GM12878 (cell line): ENCODE results near the gene MEF2C. TPM values are rescaled to one million over a fixed set of nuclear protein-coding genes. Genes with fewer than 3 reads are reported as not detected.

Source experiments
- ASH2L ChIP-seq: fragments of 300-600, 200-600 bp; sonication (generic); IDR thresholded peaks from 2 replicates; pipeline ENCODE4 v1.6.1; 2017; ENCODE audit warnings: low read depth, mild to moderate bottlenecking, borderline replicate concordance
- ATF2 ChIP-seq: IDR thresholded peaks from 2 replicates; pipeline ENCODE4 v1.6.1; 2012; ENCODE audit warnings: low read length, inconsistent platforms
- BACH1 ChIP-seq: fragments of 450-650 bp; IDR thresholded peaks from 2 replicates; pipeline ENCODE4 v1.6.1; 2017; ENCODE audit warnings: mild to moderate bottlenecking, borderline replicate concordance
- CBX3 ChIP-seq: fragments of 200-600 bp; sonication (generic); IDR thresholded peaks from 2 replicates; pipeline ENCODE4 v1.6.1; 2016; ENCODE audit warnings: low read depth, borderline replicate concordance
- CREB1 ChIP-seq: IDR thresholded peaks from 2 replicates; pipeline ENCODE4 v1.6.1; 2012; ENCODE audit warnings: low read depth, mild to moderate bottlenecking, inconsistent platforms
- ELK1 ChIP-seq: IDR thresholded peaks from 2 replicates; pipeline ENCODE4 v1.6.1; 2012; ENCODE audit warnings: low read depth, low read length, improper control_type of control experiment
- HDAC6 ChIP-seq: fragments of 200-600 bp; sonication (generic); IDR thresholded peaks from one replicate; pipeline ENCODE4 v1.8.0; 2017; ENCODE audit warnings: antibody characterized with exemption; ENCODE audit not compliant: unreplicated experiment
- IKZF2 ChIP-seq, 2 experiments: fragments of 450-650 bp; IDR thresholded peaks; 2 replicates each; pipeline ENCODE4 v1.6.1; 2017; ENCODE audit warnings: mild to moderate bottlenecking in 2 of 2, moderate library complexity in 2 of 2
- IRF5 ChIP-seq: fragments of 450-650 bp; IDR thresholded peaks from 2 replicates; pipeline ENCODE4 v1.6.1; 2017; ENCODE audit warnings: borderline replicate concordance
- MTA2 ChIP-seq: fragments of 450-650 bp; IDR thresholded peaks from 2 replicates; pipeline ENCODE4 v1.6.1; 2016; ENCODE audit warnings: low read depth, mild to moderate bottlenecking, moderate library complexity
- NR2F1 ChIP-seq: fragments of 450-650 bp; conservative IDR thresholded peaks from 2 replicates; pipeline ENCODE4 v1.6.1; 2017; ENCODE audit warnings: mild to moderate bottlenecking
- PAX8 ChIP-seq: fragments of 450-650 bp; IDR thresholded peaks from 2 replicates; pipeline ENCODE4 v1.6.1; 2017; ENCODE audit warnings: mild to moderate bottlenecking, moderate library complexity
- SREBF1 ChIP-seq: IDR thresholded peaks from 2 replicates; pipeline ENCODE4 v1.6.1; 2012; ENCODE audit warnings: mild to moderate bottlenecking, low read length
- TCF12 ChIP-seq: IDR thresholded peaks from 2 replicates; pipeline ENCODE4 v1.6.1; 2011; ENCODE audit warnings: low read depth, mild to moderate bottlenecking, low read length
- polyA plus RNA-seq, 11 experiments: library from polyadenylated mRNA; depleted of rRNA in 4 of 11; unstranded in 6 of 11; stranded (reverse) in 5 of 11; fragments of >200 nt; fragmentation: Nextera tagmentation in 4 of 11; fragmentation: Illumina TruSeq in 1 of 11; extraction: Ambion mirVana in 4 of 11; extraction: Trizol in 1 of 11; gene quantifications; 1 replicate in 1 of 11; 2 replicates in 10 of 11; pipeline versions ENCODE4 v1.2.1 to v1.2.3, GENCODE V29; 2011 to 2016; ENCODE audit warnings: inconsistent platforms in 2 of 11, missing spikeins in 2 of 11, low read depth in 1 of 11
- total RNA-seq, 4 experiments: library from RNA; depleted of rRNA in 3 of 4; stranded (reverse); fragments of >200 nt in 3 of 4; fragmentation: Illumina TruSeq in 1 of 4; extraction: Trizol in 1 of 4; gene quantifications; 2 replicates each; pipeline versions ENCODE4 v1.2.1 to v1.2.3, GENCODE V29; 2013 to 2021
- TF ChIP-seq, protein P1 (sequence below): fragments of 450-650 bp; IDR thresholded peaks from 2 replicates; pipeline ENCODE4 v1.6.1; 2014; ENCODE audit warnings: mild to moderate bottlenecking
- TF ChIP-seq, protein P2 (sequence below): fragments of 150-350 bp; IDR thresholded peaks from 2 replicates; pipeline ENCODE4 v1.6.1; 2016; ENCODE audit warnings: low read depth, low read length
- TF ChIP-seq, protein P3 (sequence below): IDR thresholded peaks from 2 replicates; pipeline ENCODE4 v1.6.1; 2012; ENCODE audit warnings: improper control_type of control experiment, low read depth, low read length; ENCODE audit not compliant: insufficient replicate concordance

MEF2C gene
- total and polyA plus RNA-seq, 10 of the 15 experiments (the other 5 are each of a cell fraction or from before 2014, with no cell fraction given): 104 to 225 (median 180) TPM

DNA sequence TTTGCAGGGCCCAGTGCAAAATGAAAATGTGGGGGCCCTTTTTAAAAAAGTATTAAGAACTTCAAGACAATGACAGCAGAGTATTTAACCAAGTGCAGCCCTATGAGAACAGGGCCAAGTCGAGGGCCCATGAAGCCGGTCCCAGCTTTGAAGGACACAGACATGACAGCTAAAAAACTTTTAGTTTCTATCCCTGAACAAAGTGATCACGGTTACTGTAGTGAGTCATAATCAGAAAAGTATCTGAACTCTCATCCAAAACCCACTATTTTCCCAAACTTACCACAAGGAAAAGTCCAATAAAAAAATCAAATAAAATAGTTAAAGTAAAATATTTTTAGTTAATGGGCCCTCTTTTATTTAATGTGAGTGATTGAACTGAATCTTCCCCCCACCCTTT, 126.0 kb downstream of the MEF2C start (continued):
- TF ChIP-seq, protein P1, sequence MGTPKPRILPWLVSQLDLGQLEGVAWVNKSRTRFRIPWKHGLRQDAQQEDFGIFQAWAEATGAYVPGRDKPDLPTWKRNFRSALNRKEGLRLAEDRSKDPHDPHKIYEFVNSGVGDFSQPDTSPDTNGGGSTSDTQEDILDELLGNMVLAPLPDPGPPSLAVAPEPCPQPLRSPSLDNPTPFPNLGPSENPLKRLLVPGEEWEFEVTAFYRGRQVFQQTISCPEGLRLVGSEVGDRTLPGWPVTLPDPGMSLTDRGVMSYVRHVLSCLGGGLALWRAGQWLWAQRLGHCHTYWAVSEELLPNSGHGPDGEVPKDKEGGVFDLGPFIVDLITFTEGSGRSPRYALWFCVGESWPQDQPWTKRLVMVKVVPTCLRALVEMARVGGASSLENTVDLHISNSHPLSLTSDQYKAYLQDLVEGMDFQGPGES: no peak
- TF ChIP-seq, protein P2, sequence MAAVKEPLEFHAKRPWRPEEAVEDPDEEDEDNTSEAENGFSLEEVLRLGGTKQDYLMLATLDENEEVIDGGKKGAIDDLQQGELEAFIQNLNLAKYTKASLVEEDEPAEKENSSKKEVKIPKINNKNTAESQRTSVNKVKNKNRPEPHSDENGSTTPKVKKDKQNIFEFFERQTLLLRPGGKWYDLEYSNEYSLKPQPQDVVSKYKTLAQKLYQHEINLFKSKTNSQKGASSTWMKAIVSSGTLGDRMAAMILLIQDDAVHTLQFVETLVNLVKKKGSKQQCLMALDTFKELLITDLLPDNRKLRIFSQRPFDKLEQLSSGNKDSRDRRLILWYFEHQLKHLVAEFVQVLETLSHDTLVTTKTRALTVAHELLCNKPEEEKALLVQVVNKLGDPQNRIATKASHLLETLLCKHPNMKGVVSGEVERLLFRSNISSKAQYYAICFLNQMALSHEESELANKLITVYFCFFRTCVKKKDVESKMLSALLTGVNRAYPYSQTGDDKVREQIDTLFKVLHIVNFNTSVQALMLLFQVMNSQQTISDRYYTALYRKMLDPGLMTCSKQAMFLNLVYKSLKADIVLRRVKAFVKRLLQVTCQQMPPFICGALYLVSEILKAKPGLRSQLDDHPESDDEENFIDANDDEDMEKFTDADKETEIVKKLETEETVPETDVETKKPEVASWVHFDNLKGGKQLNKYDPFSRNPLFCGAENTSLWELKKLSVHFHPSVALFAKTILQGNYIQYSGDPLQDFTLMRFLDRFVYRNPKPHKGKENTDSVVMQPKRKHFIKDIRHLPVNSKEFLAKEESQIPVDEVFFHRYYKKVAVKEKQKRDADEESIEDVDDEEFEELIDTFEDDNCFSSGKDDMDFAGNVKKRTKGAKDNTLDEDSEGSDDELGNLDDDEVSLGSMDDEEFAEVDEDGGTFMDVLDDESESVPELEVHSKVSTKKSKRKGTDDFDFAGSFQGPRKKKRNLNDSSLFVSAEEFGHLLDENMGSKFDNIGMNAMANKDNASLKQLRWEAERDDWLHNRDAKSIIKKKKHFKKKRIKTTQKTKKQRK: no peak
- TF ChIP-seq SREBF1: no peak
- TF ChIP-seq NR2F1: no peak
- no peak for TF ChIP-seq PAX8
- no peak for TF ChIP-seq CREB1
- TF ChIP-seq ASH2L: no peak
- TF ChIP-seq IRF5: no peak
- no peak for TF ChIP-seq CBX3
- TF ChIP-seq MTA2: 0 out of 2 replicates have a peak, but pooled peaks have one; percentile 8
- peak; percentile 65 to 82 for TF ChIP-seq IKZF2 (IDR thresholded peaks at IDR 0.05)
- no peak for TF ChIP-seq HDAC6
- TF ChIP-seq ATF2: peak; percentile 24; the same call in 1 of the 2 replicates
- TF ChIP-seq ELK1: no peak
- TF ChIP-seq TCF12: no peak
- no peak for TF ChIP-seq BACH1
- TF ChIP-seq, protein P3, sequence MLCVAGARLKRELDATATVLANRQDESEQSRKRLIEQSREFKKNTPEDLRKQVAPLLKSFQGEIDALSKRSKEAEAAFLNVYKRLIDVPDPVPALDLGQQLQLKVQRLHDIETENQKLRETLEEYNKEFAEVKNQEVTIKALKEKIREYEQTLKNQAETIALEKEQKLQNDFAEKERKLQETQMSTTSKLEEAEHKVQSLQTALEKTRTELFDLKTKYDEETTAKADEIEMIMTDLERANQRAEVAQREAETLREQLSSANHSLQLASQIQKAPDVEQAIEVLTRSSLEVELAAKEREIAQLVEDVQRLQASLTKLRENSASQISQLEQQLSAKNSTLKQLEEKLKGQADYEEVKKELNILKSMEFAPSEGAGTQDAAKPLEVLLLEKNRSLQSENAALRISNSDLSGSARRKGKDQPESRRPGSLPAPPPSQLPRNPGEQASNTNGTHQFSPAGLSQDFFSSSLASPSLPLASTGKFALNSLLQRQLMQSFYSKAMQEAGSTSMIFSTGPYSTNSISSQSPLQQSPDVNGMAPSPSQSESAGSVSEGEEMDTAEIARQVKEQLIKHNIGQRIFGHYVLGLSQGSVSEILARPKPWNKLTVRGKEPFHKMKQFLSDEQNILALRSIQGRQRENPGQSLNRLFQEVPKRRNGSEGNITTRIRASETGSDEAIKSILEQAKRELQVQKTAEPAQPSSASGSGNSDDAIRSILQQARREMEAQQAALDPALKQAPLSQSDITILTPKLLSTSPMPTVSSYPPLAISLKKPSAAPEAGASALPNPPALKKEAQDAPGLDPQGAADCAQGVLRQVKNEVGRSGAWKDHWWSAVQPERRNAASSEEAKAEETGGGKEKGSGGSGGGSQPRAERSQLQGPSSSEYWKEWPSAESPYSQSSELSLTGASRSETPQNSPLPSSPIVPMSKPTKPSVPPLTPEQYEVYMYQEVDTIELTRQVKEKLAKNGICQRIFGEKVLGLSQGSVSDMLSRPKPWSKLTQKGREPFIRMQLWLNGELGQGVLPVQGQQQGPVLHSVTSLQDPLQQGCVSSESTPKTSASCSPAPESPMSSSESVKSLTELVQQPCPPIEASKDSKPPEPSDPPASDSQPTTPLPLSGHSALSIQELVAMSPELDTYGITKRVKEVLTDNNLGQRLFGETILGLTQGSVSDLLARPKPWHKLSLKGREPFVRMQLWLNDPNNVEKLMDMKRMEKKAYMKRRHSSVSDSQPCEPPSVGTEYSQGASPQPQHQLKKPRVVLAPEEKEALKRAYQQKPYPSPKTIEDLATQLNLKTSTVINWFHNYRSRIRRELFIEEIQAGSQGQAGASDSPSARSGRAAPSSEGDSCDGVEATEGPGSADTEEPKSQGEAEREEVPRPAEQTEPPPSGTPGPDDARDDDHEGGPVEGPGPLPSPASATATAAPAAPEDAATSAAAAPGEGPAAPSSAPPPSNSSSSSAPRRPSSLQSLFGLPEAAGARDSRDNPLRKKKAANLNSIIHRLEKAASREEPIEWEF: no peak
